ENCODE measurements around the gene MPL.
A peak's percentile ranks its signal among the peaks of the same experiment; 100 is the strongest.

The MPL gene

DNA sequence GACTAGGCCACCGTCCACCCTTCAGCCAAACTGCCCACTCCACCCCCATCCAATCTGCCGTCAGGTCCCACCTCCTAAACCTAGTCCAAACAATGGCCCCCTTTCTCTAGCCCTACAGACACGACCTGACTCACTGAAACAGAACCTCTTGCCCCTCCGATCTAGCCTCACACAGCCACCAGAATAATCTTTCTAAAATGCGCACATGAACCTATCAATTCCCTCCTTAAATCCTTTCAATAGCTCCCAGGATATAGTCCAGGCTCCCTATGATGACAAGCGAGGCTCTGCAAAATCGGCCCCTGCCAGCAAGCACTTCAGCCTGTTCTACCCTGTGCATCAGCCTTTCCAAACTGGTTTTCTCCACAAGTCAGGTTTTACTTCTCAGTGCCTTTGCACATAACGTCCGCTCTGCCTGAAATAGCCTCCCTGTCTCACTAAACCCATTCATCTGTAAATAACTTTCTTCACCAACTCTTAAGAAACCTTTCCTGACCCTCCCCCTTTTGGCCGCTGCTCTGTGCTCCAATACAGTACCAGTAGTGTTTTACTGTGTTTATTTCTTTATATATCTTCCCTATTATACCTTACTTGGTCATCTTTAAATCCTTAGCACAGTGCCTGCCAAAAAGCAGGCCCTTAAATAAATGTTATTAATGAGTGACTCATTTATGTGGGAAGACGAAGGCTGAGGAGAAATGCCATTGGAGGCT lies 12.1 kb downstream of the MPL start:
- H3K4me3 ChIP-seq (ENCODE audit: low read depth, low read length): peak overlapping the region; percentile 43
- no peak for TF ChIP-seq CTCF (IDR thresholded peaks at IDR 0.05; ENCODE audit: low read depth, low read length)

- TF ChIP-seq CTCF (IDR thresholded peaks at IDR 0.05; ENCODE audit: low read depth, low read length): no peak
- H3K4me3 ChIP-seq (ENCODE audit: low read depth, low read length): no peak overlapping the region
These were observed 13.4 kb downstream of the MPL start for GRCh38 chr1:43350976-43351375.

GRCh38 chr1:43351421-43352350 lies 14.1 kb downstream of the MPL start:
- no peak for TF ChIP-seq CTCF (IDR thresholded peaks at IDR 0.05; ENCODE audit: low read depth, low read length)
- no peak overlapping the region for H3K4me3 ChIP-seq (ENCODE audit: low read depth, low read length)

DNA sequence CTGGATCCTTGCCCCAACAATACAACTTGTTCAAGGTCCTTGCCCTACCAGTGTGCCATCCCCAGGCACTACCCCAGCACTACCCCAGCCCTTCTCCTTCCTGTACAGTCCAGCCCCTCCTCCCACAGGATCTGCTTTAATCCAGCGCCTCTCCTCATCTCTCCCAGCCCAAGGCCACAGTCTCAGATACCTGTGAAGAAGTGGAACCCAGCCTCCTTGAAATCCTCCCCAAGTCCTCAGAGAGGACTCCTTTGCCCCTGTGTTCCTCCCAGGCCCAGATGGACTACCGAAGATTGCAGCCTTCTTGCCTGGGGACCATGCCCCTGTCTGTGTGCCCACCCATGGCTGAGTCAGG lies 14.7 kb downstream of the MPL start:
- H3K4me3 ChIP-seq (ENCODE audit: low read depth, low read length): no peak overlapping the region

GRCh38 chr1:43352881-43353280 lies 15.3 kb downstream of the MPL start:
- H3K4me3 ChIP-seq (ENCODE audit: low read depth, low read length): no peak overlapping the region

More for the DNA sequence above, 14.7 kb downstream of the MPL start:
- no peak for TF ChIP-seq CTCF (IDR thresholded peaks at IDR 0.05; ENCODE audit: low read depth, low read length)

GRCh38 chr1:43354471-43354870 lies 16.9 kb downstream of the MPL start:
- TF ChIP-seq CTCF (IDR thresholded peaks at IDR 0.05; ENCODE audit: low read depth, low read length): no peak
- H3K4me3 ChIP-seq (ENCODE audit: low read depth, low read length): no peak overlapping the region

More at GRCh38 chr1:43352881-43353280, 15.3 kb downstream of the MPL start:
- TF ChIP-seq CTCF (IDR thresholded peaks at IDR 0.05; ENCODE audit: low read depth, low read length): no peak

- TF ChIP-seq CTCF (IDR thresholded peaks at IDR 0.05; ENCODE audit: low read depth, low read length): no peak
- H3K4me3 ChIP-seq (ENCODE audit: low read depth, low read length): no peak overlapping the region
These were observed 17.3 kb downstream of the MPL start for GRCh38 chr1:43354936-43355335.
